CD1c-positive myeloid dendritic cell (primary cell): ENCODE measurements around the gene FDX1.

ENCODE experiments used
- DNase-seq: peaks from one replicate; pipeline ENCODE4 v3.0.0-alpha.2; 2016; ENCODE audit errors: extremely low spot score

The FDX1 gene

GRCh38 chr11:110508786-110509185 is 79.0 kb downstream of the FDX1 start:
- DNase-seq, result no peak

DNA sequence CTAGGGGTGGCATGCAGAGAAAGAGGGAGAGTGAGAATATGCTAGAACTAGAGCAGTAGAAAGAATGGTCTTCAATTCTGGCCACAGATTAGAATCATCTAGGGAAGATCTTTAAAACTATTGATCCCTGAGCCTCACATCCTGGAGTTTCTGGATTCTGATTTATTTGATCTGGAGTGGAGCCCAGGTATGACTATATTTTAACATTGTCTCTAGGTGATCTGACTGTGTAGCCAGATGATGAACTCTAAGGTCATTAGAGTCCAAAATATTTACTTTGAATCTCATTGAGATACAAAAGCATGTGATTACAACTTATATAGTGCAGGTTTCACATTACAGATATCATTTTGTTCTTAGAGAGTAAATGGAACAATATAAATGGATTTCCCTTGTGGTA is 79.7 kb downstream of the FDX1 start:
- no peak for DNase-seq

DNA sequence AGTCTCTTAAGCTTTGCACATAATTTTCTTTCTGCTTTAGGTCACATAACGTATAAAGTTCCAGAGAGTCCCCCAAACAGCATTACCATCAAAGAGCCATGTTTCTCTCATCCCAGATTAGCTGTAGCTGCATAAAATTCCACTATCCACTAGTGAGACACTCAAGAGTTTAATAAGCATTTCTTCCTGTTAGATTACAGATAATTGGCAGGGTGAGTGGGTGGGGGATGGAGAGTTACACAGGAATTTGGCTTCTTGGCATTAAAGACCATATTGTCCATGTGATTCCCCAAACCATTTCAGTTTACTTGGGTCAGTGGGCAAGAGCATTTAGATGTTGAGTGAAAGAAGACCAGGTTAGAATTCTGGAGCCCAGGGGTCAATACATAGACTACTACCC is 82.3 kb downstream of the FDX1 start:
- no peak for DNase-seq

GRCh38 chr11:110513259-110513801 is 83.6 kb downstream of the FDX1 start:
- DNase-seq, result no peak

- DNase-seq, result no peak
Observed at GRCh38 chr11:110513846-110514437, 84.2 kb downstream of the FDX1 start.
